A549 (cell line): Measurements from ENCODE around the gene DOCK10. TPM values are rescaled to one million over a fixed set of nuclear protein-coding genes. Genes with fewer than 3 reads are reported as not detected.

Experiments
- ATAC-seq, 2 experiments: fragments of 200-7000 bp in 1 of 2; fragments of >200 bp in 1 of 2; cut with Nextera tagmentation in 1 of 2; cut with Tn5 transposase in 1 of 2; 3 replicates each; pipeline versions ENCODE4 v1.8.0 to v1.9.1; 2018 to 2020; ENCODE audit warnings: mild to moderate bottlenecking in 1 of 2, moderate library complexity in 1 of 2
- CTCF ChIA-PET: fragments of 300-600 bp; sonication (Branson Sonifier 250); formaldehyde crosslinking; extraction: SDS; loops from one replicate; lab custom pipeline; 2021; ENCODE audit warnings: antibody characterized with exemption, inconsistent platforms; lab: Yijun Ruan, JAX
- POLR2A ChIA-PET: fragments of 350-600 bp; formaldehyde crosslinking; extraction: SDS; loops from one replicate; lab custom pipeline; 2021; ENCODE audit warnings: antibody characterized with exemption, inconsistent platforms; lab: Yijun Ruan, JAX
- DNase-seq, 2 experiments: peaks; one replicate each; pipeline versions ENCODE4 v3.0.0 to v3.0.0-alpha.2; 2011 to 2016; ENCODE audit warnings: low read depth in 1 of 2, low spot score in 1 of 2
- FAIRE-seq: peaks from 2 replicates; lab custom pipeline; 2011; peaks lifted over from hg19 to GRCh38; lab: Jason Lieb, UNC
- H3K27ac ChIP-seq, 2 experiments: fragments of >200 bp; sonication (Bioruptor Twin); formaldehyde crosslinking; 3 replicates each; pipeline ENCODE4 v1.5.1; 2016 to 2017
- H3K4me1 ChIP-seq: fragments of >200 bp; sonication (Bioruptor Twin); formaldehyde crosslinking; 3 replicates; pipeline ENCODE4 v1.6.1; 2016
- H3K4me2 ChIP-seq: fragments of >200 bp; sonication (Bioruptor Twin); formaldehyde crosslinking; 3 replicates; pipeline ENCODE4 v1.6.1; 2016
- H3K4me3 ChIP-seq: fragments of >200 bp; sonication (Bioruptor Twin); formaldehyde crosslinking; 3 replicates; pipeline ENCODE4 v1.5.1; 2016
- H3K9me3 ChIP-seq: fragments of >200 bp; sonication (Bioruptor Twin); formaldehyde crosslinking; 3 replicates; pipeline ENCODE4 v1.6.1; 2016
- CBX2 ChIP-seq: fragments of 200-600 bp; sonication (generic); IDR thresholded peaks from 2 replicates; pipeline ENCODE4 v1.6.1; 2016; ENCODE audit warnings: low read depth, mild to moderate bottlenecking, borderline replicate concordance
- CBX8 ChIP-seq: fragments of 200-600 bp; sonication (generic); IDR thresholded peaks from 2 replicates; pipeline ENCODE4 v1.6.1; 2016
- CHD2 ChIP-seq: fragments of 150-350 bp; IDR thresholded peaks from 2 replicates; pipeline ENCODE4 v1.6.1; 2014; ENCODE audit warnings: low read length; ENCODE audit not compliant: partially characterized antibody
- EHMT2 ChIP-seq: fragments of 200-600 bp; sonication (generic); IDR thresholded peaks from 2 replicates; pipeline ENCODE4 v1.6.1; 2016; ENCODE audit warnings: antibody characterized with exemption, low read depth, mild to moderate bottlenecking, moderate library complexity
- GATA3 ChIP-seq: IDR thresholded peaks from 2 replicates; pipeline ENCODE4 v1.6.1; 2012; ENCODE audit warnings: borderline replicate concordance
- HES2 ChIP-seq: fragments of >200 bp; sonication (Bioruptor Twin); formaldehyde crosslinking; IDR thresholded peaks from 2 replicates; pipeline ENCODE4 v1.6.1; 2016
- HMGXB4 ChIP-seq: fragments of 250-450 bp; sonication (Bioruptor Pico); IDR thresholded peaks from 2 replicates; pipeline ENCODE4 v1.5.0; 2021; ENCODE audit warnings: mild to moderate bottlenecking, moderate library complexity, borderline replicate concordance
- JUN ChIP-seq, 2 experiments: fragments of >200 bp; sonication (Bioruptor Twin); formaldehyde crosslinking; IDR thresholded peaks; 2 replicates in 1 of 2; 3 replicates in 1 of 2; pipeline ENCODE4 v1.6.1; 2016 to 2017
- JUNB ChIP-seq: fragments of >200 bp; sonication (Bioruptor Twin); formaldehyde crosslinking; IDR thresholded peaks from 2 replicates; pipeline ENCODE4 v1.6.1; 2016
- KDM5A ChIP-seq: fragments of 200-600 bp; sonication (generic); IDR thresholded peaks from 2 replicates; pipeline ENCODE4 v1.6.1; 2016; ENCODE audit warnings: antibody characterized with exemption, mild to moderate bottlenecking
- MAX ChIP-seq: IDR thresholded peaks from 2 replicates; pipeline ENCODE4 v1.6.1; 2012
- NFE2L2 ChIP-seq: fragments of 150-350 bp; conservative IDR thresholded peaks from 2 replicates; pipeline ENCODE4 v1.6.1; 2014; ENCODE audit warnings: low read length
- PHF8 ChIP-seq: fragments of 200-600 bp; sonication (generic); IDR thresholded peaks from 2 replicates; pipeline ENCODE4 v1.6.1; 2016; ENCODE audit warnings: low read depth, mild to moderate bottlenecking, antibody characterized with exemption, moderate library complexity, borderline replicate concordance
- POLR2AphosphoS2 ChIP-seq: conservative IDR thresholded peaks from 2 replicates; pipeline ENCODE4 v1.6.1; 2012; ENCODE audit warnings: low read length, improper control_type of control experiment, inconsistent platforms
- RAD21 ChIP-seq, 2 experiments: fragments of >200 bp in 1 of 2; sonication (Bioruptor Twin) in 1 of 2; formaldehyde crosslinking in 1 of 2; IDR thresholded peaks in 1 of 2; conservative IDR thresholded peaks in 1 of 2; 2 replicates in 1 of 2; 3 replicates in 1 of 2; pipeline ENCODE4 v1.6.1; 2012 to 2018; ENCODE audit warnings: inconsistent platforms in 1 of 2
- RARB ChIP-seq: fragments of 250-450 bp; sonication (Bioruptor Pico); IDR thresholded peaks from 2 replicates; pipeline ENCODE4 v1.8.0; 2021; ENCODE audit warnings: mild to moderate bottlenecking, moderate library complexity
- RCOR1 ChIP-seq: fragments of 150-350 bp; IDR thresholded peaks from 2 replicates; pipeline ENCODE4 v1.6.1; 2014; ENCODE audit warnings: antibody characterized with exemption, low read length, low read depth
- REST ChIP-seq: fragments of 200-600 bp; sonication (generic); IDR thresholded peaks from 2 replicates; pipeline ENCODE4 v1.6.1; 2016; ENCODE audit warnings: antibody characterized with exemption, mild to moderate bottlenecking, moderate library complexity
- RFX5 ChIP-seq: fragments of 450-650 bp; IDR thresholded peaks from 2 replicates; pipeline ENCODE4 v1.7.1; 2014; ENCODE audit warnings: antibody characterized with exemption, mild to moderate bottlenecking, moderate library complexity
- RNF2 ChIP-seq: fragments of 200-600 bp; sonication (generic); IDR thresholded peaks from 2 replicates; pipeline ENCODE4 v1.6.1; 2016; ENCODE audit warnings: low read depth, mild to moderate bottlenecking, antibody characterized with exemption, moderate library complexity, borderline replicate concordance
- SMC3 ChIP-seq: fragments of >200 bp; sonication (Bioruptor Twin); formaldehyde crosslinking; IDR thresholded peaks from 3 replicates; pipeline ENCODE4 v1.6.1; 2018; ENCODE audit warnings: inconsistent platforms
- ZNF302 ChIP-seq: fragments of 250-450 bp; sonication (Bioruptor Pico); IDR thresholded peaks from 2 replicates; pipeline ENCODE4 v1.9.0; 2021; ENCODE audit warnings: inconsistent platforms, mild to moderate bottlenecking, moderate library complexity
- ZSCAN20 ChIP-seq: fragments of 250-450 bp; sonication (Bioruptor Pico); IDR thresholded peaks from 2 replicates; pipeline ENCODE4 v1.8.0; 2022; ENCODE audit warnings: mild to moderate bottlenecking, moderate library complexity
- WGBS: methylation state at CpG from one replicate; pipeline ENCODE4 v1.1.6; 2017; ENCODE audit errors: missing lambda C conversion rate; 5-methylcytosine and 5-hydroxymethylcytosine counted together
- polyA plus RNA-seq, 4 experiments: library from polyadenylated mRNA; depleted of rRNA in 3 of 4; stranded (reverse); fragments of >200 nt; fragmentation: RNase III in 1 of 4; extraction: RNeasy Plus Mini Kit Qiagen cat#74134 plus additional on column Dnase treatment in 1 of 4; gene quantifications; 2 replicates in 3 of 4; 3 replicates in 1 of 4; pipeline ENCODE4 v1.2.3, GENCODE V29; 2011 to 2017
- TF ChIP-seq, protein P1 (sequence below): fragments of 150-350 bp; IDR thresholded peaks from 2 replicates; pipeline ENCODE4 v1.6.1; 2014; ENCODE audit warnings: low read depth, mild to moderate bottlenecking, low read length
- TF ChIP-seq, protein P2 (sequence below): fragments of >200 bp; sonication (Bioruptor Twin); formaldehyde crosslinking; IDR thresholded peaks from 3 replicates; pipeline ENCODE4 v1.6.1; 2016

Gene DOCK10
- polyA plus RNA-seq, 2 of the 4 experiments (the other 2 are of a cell fraction): 43.0 to 45.3 TPM

DNA sequence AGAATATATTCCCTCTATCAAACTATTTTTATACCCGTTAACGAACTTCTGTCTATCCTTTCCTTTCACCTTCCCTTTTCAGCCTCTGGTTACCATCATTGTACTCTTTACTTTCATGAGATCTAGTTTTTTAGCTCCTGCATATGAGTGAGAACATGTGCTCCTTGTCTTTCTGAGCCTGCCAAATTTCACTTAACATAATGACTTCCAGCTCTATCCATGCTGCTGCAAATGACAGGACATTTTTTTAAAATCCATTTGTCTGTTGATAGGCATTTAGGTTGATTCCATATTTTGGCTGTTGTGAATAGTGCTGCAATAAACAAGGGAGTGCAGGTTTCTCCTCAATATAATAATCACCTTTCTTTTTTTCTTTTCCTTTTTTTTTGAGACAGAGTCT, 317.9 kb downstream of the DOCK10 start:
- CTCF ChIA-PET: interaction anchor here (0.7 kb wide), 1 partner anchor 26 kb away, joined by 3 read pairs; no protein-coding TSS in a partner anchor
- no peak for DNase-seq
- POLR2A ChIA-PET: no interaction called here
- Histone ChIP-seq H3K4me2 (no peak overlapping the region), H3K27ac (no peak overlapping the region), H3K9me3 (peaks cover 14% of the 10 kb centered on the region; the same call in 2 of the 3 replicates), H3K4me3 (no peak overlapping the region), H3K4me1 (no peaks in the 10 kb centered on the region; the same call in 2 of the 3 replicates)
- 70% methylated on average over 2 of the region's 2 CpGs for WGBS
- no peak for FAIRE-seq
- ATAC-seq: no peak
- TF ChIP-seq CBX2 (no peak), RAD21 (conservative IDR thresholded peaks at IDR 0.05 in 1 of 2, IDR thresholded peaks at IDR 0.05 in 1 of 2) (no peak), PHF8 (no peak), GATA3 (no peak), HES2 (no peak), ZSCAN20 (CRISPR knock-in tag) (no peak), CBX8 (no peak), HMGXB4 (CRISPR knock-in tag) (no peak), CHD2 (no peak), SMC3 (no peak), RFX5 (no peak), RNF2 (no peak), JUNB (no peak), ZNF302 (CRISPR knock-in tag) (no peak), MAX (no peak)
- TF ChIP-seq, protein P1, sequence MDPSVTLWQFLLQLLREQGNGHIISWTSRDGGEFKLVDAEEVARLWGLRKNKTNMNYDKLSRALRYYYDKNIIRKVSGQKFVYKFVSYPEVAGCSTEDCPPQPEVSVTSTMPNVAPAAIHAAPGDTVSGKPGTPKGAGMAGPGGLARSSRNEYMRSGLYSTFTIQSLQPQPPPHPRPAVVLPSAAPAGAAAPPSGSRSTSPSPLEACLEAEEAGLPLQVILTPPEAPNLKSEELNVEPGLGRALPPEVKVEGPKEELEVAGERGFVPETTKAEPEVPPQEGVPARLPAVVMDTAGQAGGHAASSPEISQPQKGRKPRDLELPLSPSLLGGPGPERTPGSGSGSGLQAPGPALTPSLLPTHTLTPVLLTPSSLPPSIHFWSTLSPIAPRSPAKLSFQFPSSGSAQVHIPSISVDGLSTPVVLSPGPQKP: no peak

DNA sequence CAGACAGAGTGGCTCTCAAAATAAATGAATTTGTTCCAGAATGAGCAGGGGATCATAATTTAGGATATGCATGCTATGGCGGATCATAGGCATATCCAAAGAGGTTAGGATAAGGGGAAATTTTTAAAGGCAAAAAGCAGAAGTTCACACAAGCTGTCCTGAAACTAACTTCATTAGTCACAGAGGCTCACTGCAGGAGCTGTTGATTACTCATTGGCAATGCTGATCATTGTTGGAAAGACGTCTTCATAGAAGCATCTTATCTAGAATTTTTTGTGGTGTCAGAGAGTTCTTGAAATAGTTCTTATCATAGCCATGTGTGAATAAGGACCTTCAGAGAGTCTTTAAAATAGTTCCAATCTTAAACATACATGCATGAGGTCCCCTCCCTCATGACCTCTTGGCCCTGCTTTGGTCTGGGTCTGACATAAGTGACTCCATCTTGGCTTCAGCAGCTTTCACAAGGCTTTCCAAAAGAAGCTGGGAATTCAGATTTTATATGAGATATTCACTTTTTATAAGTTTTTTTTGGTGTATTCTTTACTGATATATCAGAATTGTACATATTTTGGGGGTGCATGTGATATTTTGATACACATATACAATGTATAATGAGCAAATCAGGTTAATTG, 318.6 kb downstream of the DOCK10 start:
- Histone ChIP-seq H3K27ac (no peak overlapping the region), H3K4me3 (no peak overlapping the region), H3K4me2 (no peak overlapping the region), H3K9me3 (peaks cover 10% of the 10 kb centered on the region; the same call in 2 of the 3 replicates), H3K4me1 (no peaks in the 10 kb centered on the region)
- 70% methylated on average over 2 of the region's 2 CpGs for WGBS
- ATAC-seq (no peak), FAIRE-seq (no peak), DNase-seq (no peak)
- CTCF ChIA-PET: interaction anchor here (0.7 to 1.3 kb wide), 3 partner anchors 10 to 73 kb away, joined by 3 to 5 read pairs (median 3); no protein-coding TSS in a partner anchor
- POLR2A ChIA-PET: no interaction called here
- TF ChIP-seq RARB (no peak), JUNB (0 out of 2 replicates have a peak, but pooled peaks have one; percentile 11)

DNA sequence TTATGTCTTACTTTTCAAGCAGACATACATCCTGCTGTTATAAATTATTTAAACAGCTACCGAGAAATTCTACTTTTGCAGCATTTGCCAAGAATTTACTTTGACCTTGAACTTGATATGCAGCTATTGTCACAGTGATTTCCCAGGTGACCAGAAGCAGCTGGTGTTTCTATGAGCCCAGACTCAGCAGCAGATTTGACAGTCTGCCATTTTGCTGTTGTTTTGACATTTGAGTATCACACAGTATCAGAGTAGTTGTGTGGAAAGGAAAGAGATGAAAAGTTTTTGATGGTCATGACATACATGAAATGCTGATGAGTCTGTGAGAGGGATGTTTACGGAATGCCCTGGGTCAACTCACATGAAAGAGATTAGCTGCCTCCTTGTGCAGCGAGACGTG, 319.5 kb downstream of the DOCK10 start:
- no peak overlapping the region for H3K27ac ChIP-seq
- CTCF ChIA-PET: interaction anchor here (0.5 to 1.3 kb wide), 3 partner anchors 11 to 72 kb away, joined by 3 to 5 read pairs (median 3); no protein-coding TSS in a partner anchor
- H3K4me3 ChIP-seq: no peak overlapping the region
- no peak; a peak in 1 of 6 replicates for ATAC-seq
- no peak for FAIRE-seq
- H3K9me3 ChIP-seq: peaks cover 6% of the 10 kb centered on the region; the same call in 2 of the 3 replicates
- WGBS: 70% methylated on average over 4 of the region's 4 CpGs
- POLR2A ChIA-PET: no interaction called here
- DNase-seq: no peak
- no peak overlapping the region for H3K4me2 ChIP-seq
- H3K4me1 ChIP-seq: no peaks in the 10 kb centered on the region
- TF ChIP-seq RCOR1 (no peak), KDM5A (no peak), EHMT2 (no peak), CHD2 (no peak), REST (no peak), NFE2L2 (no peak), POLR2AphosphoS2 (no peak), JUN (IDR thresholded peaks at IDR 0.05) (no peak), RNF2 (no peak)
- TF ChIP-seq, protein P2, sequence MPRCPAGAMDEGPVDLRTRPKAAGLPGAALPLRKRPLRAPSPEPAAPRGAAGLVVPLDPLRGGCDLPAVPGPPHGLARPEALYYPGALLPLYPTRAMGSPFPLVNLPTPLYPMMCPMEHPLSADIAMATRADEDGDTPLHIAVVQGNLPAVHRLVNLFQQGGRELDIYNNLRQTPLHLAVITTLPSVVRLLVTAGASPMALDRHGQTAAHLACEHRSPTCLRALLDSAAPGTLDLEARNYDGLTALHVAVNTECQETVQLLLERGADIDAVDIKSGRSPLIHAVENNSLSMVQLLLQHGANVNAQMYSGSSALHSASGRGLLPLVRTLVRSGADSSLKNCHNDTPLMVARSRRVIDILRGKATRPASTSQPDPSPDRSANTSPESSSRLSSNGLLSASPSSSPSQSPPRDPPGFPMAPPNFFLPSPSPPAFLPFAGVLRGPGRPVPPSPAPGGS: no peak
